ENCODE measurements around the gene OSBPL10. TPM values are rescaled to one million over a fixed set of nuclear protein-coding genes. Genes with fewer than 3 reads are reported as not detected.

The OSBPL10 gene
- total RNA-seq, 4 donors from 2014 or later, result 12.5 to 38.3 (median 22.7) TPM

DNA sequence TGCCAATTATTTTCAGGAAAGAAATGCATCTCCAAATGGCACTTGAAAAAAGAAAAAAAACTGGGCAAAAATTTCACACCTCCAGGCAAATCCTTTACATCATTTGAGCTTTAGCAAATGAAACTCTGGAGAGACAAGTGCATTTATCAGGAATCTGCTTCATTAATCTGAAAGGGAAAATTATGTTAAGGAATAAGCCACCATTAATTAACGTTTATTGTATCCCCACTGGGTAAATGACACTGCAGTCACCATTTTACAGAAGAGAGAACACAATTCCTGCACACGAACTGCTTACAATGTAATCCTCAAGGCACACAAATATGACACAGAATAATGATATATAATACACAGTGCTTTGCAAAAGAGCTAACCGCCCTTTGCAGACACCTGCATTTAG lies 217.3 kb downstream of the OSBPL10 start:
- no peak overlapping the region for H3K27ac ChIP-seq
- H3K4me3 ChIP-seq, result no peak overlapping the region
- H3K27me3 ChIP-seq, result no peaks in the 10 kb centered on the region
- H3K4me1 ChIP-seq, result no peaks in the 10 kb centered on the region
- no peaks in the 10 kb centered on the region for H3K9me3 ChIP-seq
- WGBS, result 46% methylated on average over 3 of the region's 3 CpGs
- DNase-seq (ENCODE audit: low spot score in 2 of 2), result no peak
- H3K36me3 ChIP-seq, result no peaks in the 10 kb centered on the region
- TF ChIP-seq POLR2AphosphoS5 (IDR thresholded peaks at IDR 0.05), result no peak
- TF ChIP-seq, protein P1, sequence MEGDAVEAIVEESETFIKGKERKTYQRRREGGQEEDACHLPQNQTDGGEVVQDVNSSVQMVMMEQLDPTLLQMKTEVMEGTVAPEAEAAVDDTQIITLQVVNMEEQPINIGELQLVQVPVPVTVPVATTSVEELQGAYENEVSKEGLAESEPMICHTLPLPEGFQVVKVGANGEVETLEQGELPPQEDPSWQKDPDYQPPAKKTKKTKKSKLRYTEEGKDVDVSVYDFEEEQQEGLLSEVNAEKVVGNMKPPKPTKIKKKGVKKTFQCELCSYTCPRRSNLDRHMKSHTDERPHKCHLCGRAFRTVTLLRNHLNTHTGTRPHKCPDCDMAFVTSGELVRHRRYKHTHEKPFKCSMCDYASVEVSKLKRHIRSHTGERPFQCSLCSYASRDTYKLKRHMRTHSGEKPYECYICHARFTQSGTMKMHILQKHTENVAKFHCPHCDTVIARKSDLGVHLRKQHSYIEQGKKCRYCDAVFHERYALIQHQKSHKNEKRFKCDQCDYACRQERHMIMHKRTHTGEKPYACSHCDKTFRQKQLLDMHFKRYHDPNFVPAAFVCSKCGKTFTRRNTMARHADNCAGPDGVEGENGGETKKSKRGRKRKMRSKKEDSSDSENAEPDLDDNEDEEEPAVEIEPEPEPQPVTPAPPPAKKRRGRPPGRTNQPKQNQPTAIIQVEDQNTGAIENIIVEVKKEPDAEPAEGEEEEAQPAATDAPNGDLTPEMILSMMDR (IDR thresholded peaks at IDR 0.05), result no peak
- TF ChIP-seq EP300 (IDR thresholded peaks at IDR 0.05), result no peak

DNA sequence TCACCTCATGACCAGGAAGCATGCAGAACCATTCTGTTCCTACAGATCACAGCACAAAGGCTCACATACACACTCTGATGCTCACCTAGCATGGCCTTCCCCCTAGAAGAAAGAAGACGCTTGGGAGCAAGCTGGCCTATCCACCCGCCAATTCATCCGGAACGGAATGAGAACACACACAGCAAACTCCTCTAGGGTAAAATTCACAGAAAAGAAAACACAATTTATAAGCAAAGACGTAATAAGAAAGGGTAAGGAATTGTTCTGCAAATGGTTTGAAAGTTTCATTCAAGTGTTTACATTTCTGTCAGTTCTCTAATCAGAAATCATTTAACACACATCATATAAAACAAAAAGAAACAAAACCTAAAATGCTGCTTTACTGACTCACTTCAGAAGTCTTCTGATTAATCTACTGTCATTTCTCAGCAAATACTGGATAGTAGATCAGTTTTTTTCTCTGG lies 218.1 kb downstream of the OSBPL10 start:
- WGBS, result 93% methylated on average over 5 of the region's 5 CpGs
- DNase-seq (ENCODE audit: low spot score in 2 of 2), result no peak
- Histone ChIP-seq H3K27ac (no peak overlapping the region), H3K4me3 (no peak overlapping the region), H3K4me1 (no peaks in the 10 kb centered on the region), H3K36me3 (no peaks in the 10 kb centered on the region), H3K9me3 (no peaks in the 10 kb centered on the region), H3K27me3 (no peaks in the 10 kb centered on the region)
- no peak for TF ChIP-seq POLR2AphosphoS5 (IDR thresholded peaks at IDR 0.05)
- TF ChIP-seq, protein P1 (IDR thresholded peaks at IDR 0.05), result no peak

DNA sequence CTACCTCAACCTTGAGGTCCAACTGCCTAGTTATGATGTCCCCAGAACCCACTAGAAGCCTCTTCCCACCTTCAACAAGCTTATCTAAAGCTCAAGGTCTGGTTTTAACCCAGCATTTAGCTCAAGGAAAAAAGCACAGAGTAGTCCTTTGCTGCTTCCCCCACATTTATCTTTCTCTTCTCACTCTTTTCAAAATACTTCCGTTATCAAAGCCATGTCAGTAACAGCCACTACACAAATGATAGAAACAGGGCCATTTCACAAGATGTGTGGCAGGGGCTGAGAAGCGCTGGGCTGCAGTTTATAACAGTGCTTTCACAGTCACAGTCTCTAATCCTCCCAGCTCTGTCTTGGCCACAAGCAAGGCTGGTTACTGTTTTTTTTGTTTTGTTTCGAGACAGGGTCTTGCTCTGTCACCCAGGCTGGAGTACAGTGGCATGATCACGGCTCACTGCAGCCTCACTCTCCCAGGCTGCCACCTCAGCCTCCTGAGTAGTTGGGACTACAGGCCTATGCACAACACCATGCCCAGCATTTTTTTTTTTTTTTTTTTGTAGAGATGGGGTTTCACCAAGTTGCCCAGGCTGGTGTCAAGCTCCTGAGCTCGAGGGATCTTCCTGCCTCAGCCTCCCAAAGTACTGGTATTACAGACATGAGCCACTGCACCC lies 218.8 kb downstream of the OSBPL10 start:
- WGBS, result 92% methylated on average over 5 of the region's 5 CpGs
- Histone ChIP-seq H3K9me3 (no peaks in the 10 kb centered on the region), H3K4me3 (no peak overlapping the region), H3K27ac (no peak overlapping the region), H3K4me1 (no peaks in the 10 kb centered on the region), H3K27me3 (no peaks in the 10 kb centered on the region), H3K36me3 (no peaks in the 10 kb centered on the region)
- DNase-seq (ENCODE audit: low spot score in 2 of 2), result no peak
- TF ChIP-seq POLR2A (IDR thresholded peaks at IDR 0.05) (no peak), POLR2AphosphoS5 (IDR thresholded peaks at IDR 0.05) (no peak), EP300 (IDR thresholded peaks at IDR 0.05) (no peak)
- TF ChIP-seq, protein P1 (IDR thresholded peaks at IDR 0.05), result no peak

DNA sequence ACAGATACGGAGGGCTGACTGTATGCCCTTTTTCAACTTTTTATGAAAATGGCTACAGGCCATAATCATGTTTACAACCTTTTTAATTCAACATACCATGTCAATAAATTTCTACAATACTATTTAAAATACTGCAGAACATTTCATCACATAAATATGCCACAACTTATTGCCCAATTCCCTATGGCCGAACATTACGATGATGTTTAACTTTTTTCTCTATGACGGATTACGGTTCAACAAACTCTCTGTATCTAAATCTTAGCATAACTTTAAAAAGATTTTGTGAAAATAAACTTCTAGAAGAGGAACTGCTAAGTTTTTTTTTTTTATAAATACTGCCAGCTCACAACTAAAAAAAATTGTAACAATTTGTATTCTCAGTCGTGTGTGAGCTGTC lies 220.4 kb downstream of the OSBPL10 start:
- no peak for DNase-seq (ENCODE audit: low spot score in 2 of 2)
- 89% methylated on average over 6 of the region's 6 CpGs for WGBS
- Histone ChIP-seq H3K36me3 (no peaks in the 10 kb centered on the region), H3K4me3 (no peak overlapping the region), H3K4me1 (peaks cover 8% of the 10 kb centered on the region), H3K27ac (no peak overlapping the region), H3K9me3 (no peaks in the 10 kb centered on the region), H3K27me3 (no peaks in the 10 kb centered on the region)
- TF ChIP-seq POLR2A (IDR thresholded peaks at IDR 0.05), result no peak
- TF ChIP-seq POLR2AphosphoS5 (IDR thresholded peaks at IDR 0.05), result no peak
- TF ChIP-seq, protein P1 (IDR thresholded peaks at IDR 0.05), result no peak
- TF ChIP-seq EP300 (IDR thresholded peaks at IDR 0.05), result no peak

DNA sequence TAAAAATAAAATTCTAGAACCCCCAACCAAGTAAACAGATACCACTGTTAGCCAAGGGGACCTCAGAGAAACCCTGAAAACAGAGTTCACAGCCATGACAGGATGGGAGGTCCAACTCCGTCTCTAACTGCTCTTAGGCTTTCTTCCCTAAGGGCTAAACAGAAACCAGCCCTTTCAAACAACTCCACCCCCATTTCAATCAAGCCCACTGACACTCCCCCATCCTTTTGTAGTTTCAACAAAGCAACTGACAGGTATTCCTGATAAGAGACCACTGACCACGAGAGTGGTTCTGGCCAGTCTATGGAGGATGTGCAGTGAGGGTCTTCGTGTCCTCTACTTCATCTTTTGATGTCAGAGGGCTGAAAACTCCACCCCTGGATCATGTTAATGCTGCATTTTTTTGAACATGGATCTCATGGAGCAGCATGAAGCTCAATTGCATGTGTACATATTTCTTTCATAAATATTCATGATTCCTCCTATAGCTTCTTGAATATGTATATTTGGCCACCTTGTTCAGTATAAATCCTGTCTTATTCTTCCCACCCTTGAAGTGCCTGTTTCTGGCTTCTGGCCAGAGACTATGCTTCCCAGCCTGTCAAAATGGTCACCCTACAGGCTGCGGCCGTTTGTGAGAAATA lies 222.6 kb downstream of the OSBPL10 start:
- no peak for DNase-seq (ENCODE audit: low spot score in 2 of 2)
- Histone ChIP-seq H3K36me3 (no peaks in the 10 kb centered on the region), H3K27ac (no peak overlapping the region), H3K4me1 (peaks cover 20% of the 10 kb centered on the region), H3K4me3 (no peak overlapping the region), H3K9me3 (no peaks in the 10 kb centered on the region), H3K27me3 (no peaks in the 10 kb centered on the region)
- WGBS, result 88% methylated on average over 5 of the region's 5 CpGs
- TF ChIP-seq, protein P1 (IDR thresholded peaks at IDR 0.05), result no peak
